Heart right ventricle (tissue), 16 donors: ENCODE results near the gene TTC4. TPM values are rescaled to one million over a fixed set of nuclear protein-coding genes. Genes with fewer than 3 reads are reported as not detected.

Experiments
- ATAC-seq, 8 donors: fragments of 200-7000 bp; cut with Tn5 transposase; one replicate each; pipeline ENCODE4 v1.9.1; 2020; ENCODE audit warnings: mild to moderate bottlenecking in 8 of 8, moderate library complexity in 8 of 8, moderate number of reproducible peaks in 1 of 8
- DNase-seq, 2 donors: peaks; one replicate each; pipeline ENCODE4 v3.0.0-alpha.2; 2020
- H3K27ac ChIP-seq, 10 donors: fragments of 200-600 bp; sonication (generic) in 2 of 10; one replicate each; pipeline versions ENCODE4 v1.5.0 to v1.8.0; 2020 to 2022; ENCODE audit warnings: mild to moderate bottlenecking in 3 of 10
- H3K27me3 ChIP-seq, 7 donors: fragments of 200-600 bp; one replicate each; pipeline ENCODE4 v1.8.0; 2021 to 2022; ENCODE audit warnings: mild to moderate bottlenecking in 2 of 7
- H3K36me3 ChIP-seq, 9 donors: fragments of 200-600 bp; sonication (generic) in 1 of 9; one replicate each; pipeline versions ENCODE4 v1.5.0 to v1.8.0; 2020 to 2022; ENCODE audit warnings: mild to moderate bottlenecking in 2 of 9
- H3K4me1 ChIP-seq, 9 donors: fragments of 200-600 bp; sonication (generic) in 1 of 9; one replicate each; pipeline versions ENCODE4 v1.5.0 to v1.8.0; 2020 to 2022; ENCODE audit warnings: mild to moderate bottlenecking in 4 of 9
- H3K4me3 ChIP-seq, 10 donors: fragments of 200-600 bp; sonication (generic) in 2 of 10; one replicate each; pipeline versions ENCODE4 v1.5.0 to v1.8.0; 2020 to 2022; ENCODE audit warnings: mild to moderate bottlenecking in 7 of 10, moderate library complexity in 2 of 10
- H3K9me3 ChIP-seq, 11 donors: fragments of 200-600 bp in 10 of 11; sonication (generic) in 2 of 11; one replicate each; pipeline versions ENCODE4 v1.5.0 to v1.8.0; 2013 to 2022; ENCODE audit warnings: mild to moderate bottlenecking in 2 of 11, control low read depth in 1 of 11, moderate library complexity in 1 of 11
- WGBS, 2 donors: extraction: QIAGEN DNeasy Blood & Tissue Kit; methylation state at CpG; one replicate each; pipeline ENCODE4 v1.1.7; 2013; ENCODE audit warnings: inconsistent platforms in 1 of 2; 5-methylcytosine and 5-hydroxymethylcytosine counted together
- intact Hi-C, 10 donors: fragments of 100-400 bp; cut with DNase I; formaldehyde crosslinking; loops; one replicate each; pipeline versions ENCODE4 v1.11.1 to v1.14.2; 2022
- polyA plus RNA-seq, 2 donors: library from polyadenylated mRNA; stranded (reverse); fragments of 200-250 nt; gene quantifications; one replicate each; pipeline ENCODE4 v1.2.3, GENCODE V29; 2013
- total RNA-seq, 10 donors: library from RNA; stranded (reverse); fragmentation: NEBNext Ultra II Directional in 3 of 10; extraction: Animal tissue kit (Norgen Biotek cat#: 25700) in 3 of 10; gene quantifications; one replicate each; pipeline versions ENCODE4 v1.2.1 to v1.2.4, GENCODE V29; 2021 to 2023
- TF ChIP-seq, protein P1 (sequence below), 9 donors: fragments of 200-600 bp; sonication (generic) in 2 of 9; IDR thresholded peaks; one replicate each; pipeline versions ENCODE4 v1.5.0 to v1.8.0; 2021 to 2022; ENCODE audit warnings: antibody characterized with exemption in 9 of 9, mild to moderate bottlenecking in 5 of 9, moderate library complexity in 1 of 9
- donor health status: Arrhythmogenic right ventricular cardiomyopathy.
- donor health status: ischemic (EF 13 %, LVEDD 7.1; RV severe dilation, severe dysfunction).
- donor health status: healthy with polysubstance abuse.
- donor health status: DM: no; HTN: yes; CAD: no.
- donor health status: DM: no; HTN: no; CAD: no.
- donor health status: ischemic (EF 25% LVEDD 6.9; RV normal size, moderate dysfunction).
- donor health status: ischemic (EF 25% LVEDD 5.7; RV mildly dilated, moderate dysfunction).
- donor health status: healthy.
- donor health status: DM: yes; HTN: yes; CAD: no.
- donor health status: Ischemic cardiomyopathy.
- donor health status: ischemic (EF 35%, LVEDD 5.7; RV mildly dilated, moderate dysfunction).
- donor health status: nonischemic (EF 11% LVEDD 7.7; RV severe dilation, severe dysfunction).
- donor health status: DM: yes; HTN: yes; CAD: no.
- donor health status: PGD.
- donor health status: ischemic (EF 29% LVEDD 5.4; RV normal size, mild dysfunction).
- donor health status: nonischemic (EF 23%, LVEDD 6.1; RV moderate dilation, normal function).

The TTC4 gene
- total and polyA plus RNA-seq, 12 donors: 12.0 to 20.9 (median 15.1) TPM

DNA sequence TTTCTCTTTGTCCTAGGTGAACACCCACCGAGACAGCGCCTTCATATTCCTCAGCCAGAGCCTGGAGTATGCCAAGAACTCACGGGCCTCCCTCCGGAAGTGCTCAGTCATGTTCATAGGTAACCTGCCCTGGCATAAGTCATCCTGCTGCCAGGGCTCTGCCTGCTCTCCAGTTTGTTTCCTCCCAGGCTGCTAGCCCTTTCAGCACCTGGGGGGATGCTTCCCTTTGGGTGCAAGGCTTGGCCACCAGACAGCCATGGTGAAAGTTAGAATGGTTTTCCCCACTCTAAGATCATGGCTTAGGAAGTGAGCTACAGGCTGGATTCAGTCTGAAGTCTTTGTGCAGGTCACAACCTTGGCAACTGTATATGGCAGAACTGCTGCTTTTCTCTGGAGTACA is 9.2 kb upstream of the TTC4 start:
- TF ChIP-seq, protein P1, sequence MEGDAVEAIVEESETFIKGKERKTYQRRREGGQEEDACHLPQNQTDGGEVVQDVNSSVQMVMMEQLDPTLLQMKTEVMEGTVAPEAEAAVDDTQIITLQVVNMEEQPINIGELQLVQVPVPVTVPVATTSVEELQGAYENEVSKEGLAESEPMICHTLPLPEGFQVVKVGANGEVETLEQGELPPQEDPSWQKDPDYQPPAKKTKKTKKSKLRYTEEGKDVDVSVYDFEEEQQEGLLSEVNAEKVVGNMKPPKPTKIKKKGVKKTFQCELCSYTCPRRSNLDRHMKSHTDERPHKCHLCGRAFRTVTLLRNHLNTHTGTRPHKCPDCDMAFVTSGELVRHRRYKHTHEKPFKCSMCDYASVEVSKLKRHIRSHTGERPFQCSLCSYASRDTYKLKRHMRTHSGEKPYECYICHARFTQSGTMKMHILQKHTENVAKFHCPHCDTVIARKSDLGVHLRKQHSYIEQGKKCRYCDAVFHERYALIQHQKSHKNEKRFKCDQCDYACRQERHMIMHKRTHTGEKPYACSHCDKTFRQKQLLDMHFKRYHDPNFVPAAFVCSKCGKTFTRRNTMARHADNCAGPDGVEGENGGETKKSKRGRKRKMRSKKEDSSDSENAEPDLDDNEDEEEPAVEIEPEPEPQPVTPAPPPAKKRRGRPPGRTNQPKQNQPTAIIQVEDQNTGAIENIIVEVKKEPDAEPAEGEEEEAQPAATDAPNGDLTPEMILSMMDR (IDR thresholded peaks at IDR 0.05): no peak
- Histone ChIP-seq H3K27ac (no peak overlapping the region), H3K27me3 (no peaks in the 10 kb centered on the region), H3K4me3 (no peak overlapping the region), H3K9me3 (no peaks in the 10 kb centered on the region), H3K36me3 (peaks cover 0 to 33% (median 0%) of the 10 kb centered on the region in 9 donors), H3K4me1 (no peaks in the 10 kb centered on the region)
- intact Hi-C loops: no loop called here
- WGBS, 2 donors: 82 to 86% methylated on average over 4 of the region's 4 CpGs
- no peak for DNase-seq
- no peak for ATAC-seq

DNA sequence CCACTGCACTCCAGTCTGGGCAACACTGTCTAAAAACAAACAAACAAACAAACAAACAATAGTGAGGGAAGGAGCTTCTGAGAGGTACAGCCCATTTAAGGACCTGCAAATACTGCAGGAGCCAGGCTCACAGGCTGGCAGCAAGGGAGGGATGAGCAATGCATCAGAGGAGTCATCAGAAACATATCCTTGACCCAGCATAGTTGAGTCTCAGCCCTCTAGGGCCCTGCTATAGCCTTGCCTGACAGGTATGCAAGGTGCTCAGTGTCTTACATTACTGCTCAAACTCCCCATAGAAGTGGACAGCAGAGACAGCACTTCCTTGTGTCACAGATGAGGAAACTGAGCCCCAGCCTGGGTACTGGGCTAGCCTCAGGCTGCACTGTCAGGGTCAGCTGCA is 7.3 kb upstream of the TTC4 start:
- Histone ChIP-seq H3K4me3 (no peak overlapping the region), H3K36me3 (peaks cover 0 to 23% (median 0%) of the 10 kb centered on the region in 9 donors), H3K27me3 (no peaks in the 10 kb centered on the region), H3K4me1 (no peaks in the 10 kb centered on the region), H3K27ac (no peak overlapping the region), H3K9me3 (no peaks in the 10 kb centered on the region)
- TF ChIP-seq, protein P1 (IDR thresholded peaks at IDR 0.05): no peak
- no peak for ATAC-seq
- no peak for DNase-seq
- intact Hi-C loops: no loop called here

DNA sequence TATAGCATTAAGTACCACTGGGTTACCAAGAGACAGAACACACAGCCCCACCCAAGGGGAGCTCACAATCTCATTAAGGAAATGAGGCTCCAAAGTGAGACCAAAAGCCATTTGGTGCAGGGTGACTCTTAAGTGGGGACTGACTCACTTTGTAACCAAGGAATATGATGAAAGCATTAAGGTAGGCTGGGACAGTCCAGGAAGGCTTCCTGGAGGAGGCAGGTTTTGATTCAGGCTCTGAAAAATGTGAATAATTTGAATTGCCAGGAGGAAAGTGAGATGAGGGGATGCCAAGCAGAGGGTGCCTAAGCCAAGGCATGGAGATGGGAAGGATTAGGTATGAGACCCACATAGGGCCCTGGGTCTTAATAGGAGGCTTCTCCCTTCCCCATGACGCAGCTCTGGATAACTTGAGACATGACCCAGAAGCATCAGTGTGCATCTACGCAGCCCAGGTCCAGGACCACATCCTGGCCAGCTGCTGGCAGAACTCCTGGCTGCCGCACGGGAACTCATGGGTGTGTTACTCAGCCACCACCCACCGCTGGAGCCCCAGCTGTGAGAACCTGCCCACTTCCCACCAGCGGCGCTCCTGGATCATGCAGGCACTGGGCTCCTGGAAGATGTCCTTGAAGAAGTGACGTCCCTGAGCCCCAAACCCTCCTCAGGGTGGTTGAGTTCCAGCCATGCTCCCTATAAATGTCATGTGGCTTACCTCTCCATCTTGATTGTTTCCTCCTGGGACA is 5.9 kb upstream of the TTC4 start:
- no peaks in the 10 kb centered on the region for H3K9me3 ChIP-seq
- peaks cover 0 to 2% (median 0%) of the 10 kb centered on the region in 9 donors for H3K4me1 ChIP-seq
- H3K36me3 ChIP-seq: peaks cover 0 to 19% (median 0%) of the 10 kb centered on the region in 9 donors
- H3K27ac ChIP-seq: no peak overlapping the region
- no peak overlapping the region for H3K4me3 ChIP-seq
- intact Hi-C loops: loop anchor here in 3 of 10 donors (10.0 kb wide), 4 partner anchors 165 to 655 kb away; partner anchors contain the start of genes ACOT11 (in 1 of the 3), TCEANC2 (in 1 of the 3) and TMEM59 (in 1 of the 3)
- 75 to 78% methylated on average over 8 of the region's 8 CpGs for WGBS, 2 donors
- DNase-seq: no peak
- H3K27me3 ChIP-seq: no peaks in the 10 kb centered on the region
- TF ChIP-seq, protein P1 (IDR thresholded peaks at IDR 0.05): no peak
- no peak for ATAC-seq

DNA sequence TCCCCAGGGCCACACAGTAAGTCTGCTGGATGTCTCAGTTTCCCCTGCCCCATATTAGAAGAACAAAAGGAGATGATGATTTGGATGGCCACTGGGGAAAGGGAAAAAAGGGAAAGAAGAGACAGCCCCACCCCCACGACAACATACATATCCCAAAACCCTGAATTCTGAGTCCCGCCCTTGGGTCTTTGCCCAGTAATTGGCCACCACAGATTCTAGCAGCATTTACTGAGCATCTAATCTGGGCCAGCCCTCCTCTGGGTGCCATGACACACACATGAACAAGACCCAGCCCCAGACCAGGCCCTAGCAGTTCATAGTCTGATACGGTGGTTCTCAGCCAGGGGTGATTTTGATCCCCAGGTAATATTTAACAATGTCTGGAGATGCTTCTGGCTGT is 5.2 kb upstream of the TTC4 start:
- Histone ChIP-seq H3K36me3 (peaks cover 0 to 19% (median 0%) of the 10 kb centered on the region in 9 donors), H3K27me3 (no peaks in the 10 kb centered on the region), H3K27ac (no peak overlapping the region), H3K4me3 (no peak overlapping the region), H3K9me3 (no peaks in the 10 kb centered on the region), H3K4me1 (peaks cover 0 to 9% (median 4%) of the 10 kb centered on the region in 9 donors)
- intact Hi-C loops: loop anchor here in 3 of 10 donors (10.0 kb wide), 4 partner anchors 166 to 656 kb away; partner anchors contain the start of genes ACOT11 (in 1 of the 3), TCEANC2 (in 1 of the 3) and TMEM59 (in 1 of the 3)
- DNase-seq (no peak), ATAC-seq (no peak)
- WGBS, 2 donors: 72 to 84% methylated on average over 3 of the region's 3 CpGs
- TF ChIP-seq, protein P1 (IDR thresholded peaks at IDR 0.05): no peak
